ENCODE measurements around the gene SYTL1. TPM values are rescaled to one million over a fixed set of nuclear protein-coding genes. Genes with fewer than 3 reads are reported as not detected.
A peak's percentile ranks its signal among the peaks of the same experiment; 100 is the strongest.

The SYTL1 gene
- polyA plus RNA-seq, 1 donor from 2014 or later = not detected

GRCh38 chr1:27398405-27399149, 56.8 kb downstream of the SYTL1 start:
- Histone ChIP-seq H2AFZ (ENCODE audit: low read depth, low read length) (no peak overlapping the region), H3K36me3 (ENCODE audit: insufficient read depth, low read length) (no peaks in the 10 kb centered on the region), H3K9me2 (ENCODE audit: insufficient read depth, low read length) (no peaks in the 10 kb centered on the region), H3K4me3 (ENCODE audit: low read length) (no peak overlapping the region), H4K20me1 (ENCODE audit: insufficient read depth) (no peaks in the 10 kb centered on the region), H3K27ac (ENCODE audit: low read length) (peak overlapping the region; percentile 57), H3K9ac (ENCODE audit: low read length) (peak overlapping the region; percentile 40), H3F3A (ENCODE audit: insufficient read depth, low read length, poor library complexity, severe bottlenecking) (no peaks in the 10 kb centered on the region), H3K9me3 (ENCODE audit: low read length) (no peaks in the 10 kb centered on the region), H3K27me3 (ENCODE audit: insufficient read depth, low read depth, low read length) (no peaks in the 10 kb centered on the region), H3K4me2 (ENCODE audit: low read length) (no peak overlapping the region), H3K79me2 (replicated peaks; ENCODE audit: insufficient read depth, low read length) (no peaks in the 10 kb centered on the region)
- TF ChIP-seq SMC3 (conservative IDR thresholded peaks at IDR 0.05; ENCODE audit: poor library complexity) = no peak
- no peak for TF ChIP-seq POLR2AphosphoS5 (IDR thresholded peaks at IDR 0.05)
- no peak for TF ChIP-seq EP300 (conservative IDR thresholded peaks at IDR 0.05; ENCODE audit: poor library complexity, severe bottlenecking)
- no peak for TF ChIP-seq EZH2 (IDR thresholded peaks at IDR 0.05; ENCODE audit: borderline replicate concordance, insufficient read depth, low read length, poor library complexity, severe bottlenecking)
- no peak for TF ChIP-seq RAD21 (conservative IDR thresholded peaks at IDR 0.05)

GRCh38 chr1:27399251-27400025, 57.6 kb downstream of the SYTL1 start:
- Histone ChIP-seq H3F3A (ENCODE audit: insufficient read depth, low read length, poor library complexity, severe bottlenecking) (no peaks in the 10 kb centered on the region), H2AFZ (ENCODE audit: low read depth, low read length) (no peak overlapping the region), H3K27ac (ENCODE audit: low read length) (peak overlapping the region; percentile 57), H3K36me3 (ENCODE audit: insufficient read depth, low read length) (no peaks in the 10 kb centered on the region), H3K4me2 (ENCODE audit: low read length) (no peak overlapping the region), H3K79me2 (replicated peaks; ENCODE audit: insufficient read depth, low read length) (no peaks in the 10 kb centered on the region), H3K27me3 (ENCODE audit: insufficient read depth, low read depth, low read length) (no peaks in the 10 kb centered on the region), H3K9ac (ENCODE audit: low read length) (peak overlapping the region; percentile 40), H4K20me1 (ENCODE audit: insufficient read depth) (no peaks in the 10 kb centered on the region), H3K9me3 (ENCODE audit: low read length) (no peaks in the 10 kb centered on the region), H3K4me3 (ENCODE audit: low read length) (no peak overlapping the region), H3K9me2 (ENCODE audit: insufficient read depth, low read length) (no peaks in the 10 kb centered on the region)
- peak; percentile 38 for TF ChIP-seq REST (IDR thresholded peaks at IDR 0.05; ENCODE audit: borderline replicate concordance)
- no peak for TF ChIP-seq MXI1 (conservative IDR thresholded peaks at IDR 0.05; ENCODE audit: poor library complexity, severe bottlenecking)

Data from neural cell (in vitro differentiated cells).